ENCODE data around the gene CACNA1C.

Gene CACNA1C

DNA sequence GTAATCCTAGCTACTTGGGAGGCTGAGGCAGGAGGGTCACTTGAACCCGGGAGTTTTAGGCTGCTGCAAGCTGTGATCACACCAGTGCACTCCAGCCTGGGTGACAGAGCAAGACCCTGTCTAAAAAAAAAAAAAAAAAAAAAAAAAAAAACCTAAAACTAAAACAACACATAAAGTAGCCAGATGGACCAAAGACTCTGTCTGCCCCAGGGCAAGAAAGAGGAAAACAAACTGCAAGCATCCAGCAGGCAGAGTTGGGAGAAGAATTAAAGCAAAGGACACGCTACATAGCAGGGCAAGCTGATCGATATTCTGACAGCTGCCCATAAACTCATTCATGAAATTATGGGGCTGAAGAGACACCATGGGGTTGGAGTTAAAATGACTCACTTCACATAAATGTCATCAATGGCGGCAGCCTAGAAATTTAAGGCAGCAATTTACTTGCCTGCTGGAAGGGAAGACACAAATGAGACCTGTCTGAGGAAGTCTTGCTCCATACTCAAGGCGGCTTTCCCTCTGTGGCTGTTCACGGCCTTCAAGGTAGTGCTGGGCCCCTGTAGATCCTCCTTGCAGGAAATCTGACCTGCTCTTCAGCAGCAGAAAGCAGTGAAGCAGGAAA lies 482.9 kb downstream of the CACNA1C start:
- TF ChIP-seq, protein P1, sequence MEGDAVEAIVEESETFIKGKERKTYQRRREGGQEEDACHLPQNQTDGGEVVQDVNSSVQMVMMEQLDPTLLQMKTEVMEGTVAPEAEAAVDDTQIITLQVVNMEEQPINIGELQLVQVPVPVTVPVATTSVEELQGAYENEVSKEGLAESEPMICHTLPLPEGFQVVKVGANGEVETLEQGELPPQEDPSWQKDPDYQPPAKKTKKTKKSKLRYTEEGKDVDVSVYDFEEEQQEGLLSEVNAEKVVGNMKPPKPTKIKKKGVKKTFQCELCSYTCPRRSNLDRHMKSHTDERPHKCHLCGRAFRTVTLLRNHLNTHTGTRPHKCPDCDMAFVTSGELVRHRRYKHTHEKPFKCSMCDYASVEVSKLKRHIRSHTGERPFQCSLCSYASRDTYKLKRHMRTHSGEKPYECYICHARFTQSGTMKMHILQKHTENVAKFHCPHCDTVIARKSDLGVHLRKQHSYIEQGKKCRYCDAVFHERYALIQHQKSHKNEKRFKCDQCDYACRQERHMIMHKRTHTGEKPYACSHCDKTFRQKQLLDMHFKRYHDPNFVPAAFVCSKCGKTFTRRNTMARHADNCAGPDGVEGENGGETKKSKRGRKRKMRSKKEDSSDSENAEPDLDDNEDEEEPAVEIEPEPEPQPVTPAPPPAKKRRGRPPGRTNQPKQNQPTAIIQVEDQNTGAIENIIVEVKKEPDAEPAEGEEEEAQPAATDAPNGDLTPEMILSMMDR (conservative IDR thresholded peaks at IDR 0.05; ENCODE audit: low read depth, low read length), result no peak
- no peak overlapping the region for H3K4me3 ChIP-seq (ENCODE audit: low read depth, low read length)
- peak; percentile 3 for DNase-seq (ENCODE audit: low read depth)

DNA sequence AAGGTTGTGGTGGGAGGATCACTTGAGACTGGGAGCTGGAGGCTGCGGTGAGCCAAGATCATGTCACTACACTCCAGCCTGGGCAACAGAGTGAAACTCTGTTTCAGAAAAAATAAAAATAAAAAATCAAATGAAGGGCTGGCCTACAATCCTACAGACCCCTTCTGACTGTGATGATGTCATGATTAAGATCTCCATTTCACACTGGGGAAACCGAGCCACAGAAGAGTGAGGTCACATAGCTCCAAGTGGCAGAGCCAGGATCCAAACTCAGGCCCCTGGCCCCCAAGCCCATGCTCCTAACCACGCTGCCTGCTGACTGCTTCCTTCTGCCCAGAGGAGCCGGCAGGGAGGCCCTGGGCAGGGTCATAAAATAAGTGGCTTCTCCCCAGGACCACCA lies 483.9 kb downstream of the CACNA1C start:
- TF ChIP-seq, protein P1 (conservative IDR thresholded peaks at IDR 0.05; ENCODE audit: low read depth, low read length), result no peak
- DNase-seq (ENCODE audit: low read depth), result no peak
- H3K4me3 ChIP-seq (ENCODE audit: low read depth, low read length), result no peak overlapping the region

DNA sequence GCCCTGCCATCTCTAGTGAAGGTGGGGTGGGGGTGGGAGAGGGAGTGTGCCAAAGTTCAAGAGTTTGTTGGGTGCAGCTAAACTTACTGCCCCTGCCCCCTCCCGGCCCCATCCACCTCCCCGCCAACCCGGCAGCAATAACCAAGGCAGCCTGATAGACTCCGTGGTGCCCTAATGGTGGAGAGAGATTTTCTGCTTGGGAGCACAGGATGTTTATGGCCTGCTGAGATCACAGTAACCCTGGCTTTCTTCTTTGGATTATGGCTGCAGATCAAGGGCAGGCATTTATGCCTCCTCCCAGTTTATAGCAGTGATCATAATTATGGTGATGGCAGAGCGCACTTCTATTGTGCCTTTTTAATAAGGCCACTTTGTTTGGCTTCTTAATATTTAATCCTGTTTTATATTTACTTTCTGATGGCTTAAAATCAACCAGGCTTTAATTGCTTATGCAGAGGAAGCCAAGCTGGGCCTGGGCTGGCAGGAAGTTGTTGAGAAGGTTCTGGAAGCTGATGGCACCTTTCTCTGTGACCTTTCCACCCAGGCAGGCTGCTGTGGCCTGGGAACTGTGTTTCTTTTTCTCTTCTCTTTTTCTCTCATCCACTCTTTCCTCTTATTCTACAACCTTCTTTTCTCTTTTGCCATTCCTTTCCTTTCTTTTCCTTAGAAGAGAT lies 485.2 kb downstream of the CACNA1C start:
- DNase-seq (ENCODE audit: low read depth), result no peak
- no peak overlapping the region for H3K4me3 ChIP-seq (ENCODE audit: low read depth, low read length)
- TF ChIP-seq, protein P1 (conservative IDR thresholded peaks at IDR 0.05; ENCODE audit: low read depth, low read length), result no peak

DNA sequence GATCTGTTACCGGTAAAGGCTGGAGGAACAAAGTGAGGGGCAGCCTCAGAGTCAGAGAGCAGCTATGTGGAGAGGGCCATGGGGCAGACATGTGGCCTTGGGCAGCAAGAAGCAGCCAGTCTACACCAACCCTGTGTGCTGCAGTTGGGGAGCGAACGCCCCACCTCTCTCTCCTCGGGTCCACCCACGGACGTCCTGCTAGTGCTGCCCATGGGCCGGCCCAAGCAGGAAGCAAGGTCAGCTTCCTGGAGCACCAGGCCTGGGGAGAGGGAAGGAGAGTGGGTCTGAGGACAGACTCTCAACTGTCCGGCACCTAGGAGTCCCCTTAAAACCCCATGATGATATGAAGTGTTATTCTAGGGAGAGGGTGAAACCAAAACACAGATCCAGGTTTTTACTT lies 487.2 kb downstream of the CACNA1C start:
- TF ChIP-seq, protein P1 (conservative IDR thresholded peaks at IDR 0.05; ENCODE audit: low read depth, low read length), result no peak
- H3K4me3 ChIP-seq (ENCODE audit: low read depth, low read length), result no peak overlapping the region
- no peak for DNase-seq (ENCODE audit: low read depth)

DNA sequence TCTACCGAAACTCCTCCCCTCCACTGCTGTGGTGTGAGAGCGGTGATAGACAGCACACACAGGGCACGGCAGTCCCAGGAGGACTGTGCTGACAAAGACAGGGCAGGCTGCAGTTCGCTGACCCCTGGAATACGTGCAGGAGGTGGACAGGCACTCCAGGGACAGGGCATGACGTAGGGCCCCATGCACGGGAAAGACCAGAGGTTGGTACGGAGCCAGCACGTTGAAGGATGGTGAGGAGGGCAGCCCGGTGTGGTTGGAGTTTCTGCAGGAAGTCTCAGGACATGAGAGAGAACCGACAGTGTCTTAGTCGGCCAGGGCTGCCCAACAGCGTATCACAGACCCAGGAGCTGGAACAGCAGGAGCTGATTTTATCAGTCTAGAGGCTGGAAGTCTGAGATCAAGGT lies 487.8 kb downstream of the CACNA1C start:
- TF ChIP-seq, protein P1 (conservative IDR thresholded peaks at IDR 0.05; ENCODE audit: low read depth, low read length), result no peak
- no peak overlapping the region for H3K4me3 ChIP-seq (ENCODE audit: low read depth, low read length)
- no peak for DNase-seq (ENCODE audit: low read depth)

DNA sequence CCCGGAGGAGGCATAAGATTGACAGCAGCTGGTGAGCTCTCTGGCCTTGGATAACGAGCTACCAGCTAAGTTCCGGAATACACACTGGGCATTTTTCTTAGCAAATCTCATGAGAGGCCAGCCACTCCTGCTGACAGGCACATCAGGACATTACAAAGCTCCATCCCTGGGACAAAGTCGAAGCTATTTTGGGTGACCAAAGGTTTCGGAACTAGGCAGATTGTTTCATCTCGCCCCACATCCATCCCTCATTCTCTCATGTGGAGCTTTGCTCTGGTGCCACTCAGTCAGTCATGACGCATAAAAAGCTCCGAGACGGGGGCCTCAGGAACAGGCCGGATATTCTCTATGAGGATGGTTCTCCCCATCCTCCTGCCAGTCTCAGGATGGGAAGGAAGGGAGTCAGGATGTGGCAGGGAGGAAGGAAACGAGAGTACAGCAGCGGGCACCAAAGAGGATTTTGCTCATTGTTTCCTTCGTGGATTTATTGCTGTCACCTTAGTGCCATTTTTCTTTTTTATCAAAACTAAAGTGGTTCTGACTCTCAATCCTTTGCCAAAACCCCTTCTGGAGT lies 488.9 kb downstream of the CACNA1C start:
- DNase-seq (ENCODE audit: low read depth), result no peak
- TF ChIP-seq, protein P1 (conservative IDR thresholded peaks at IDR 0.05; ENCODE audit: low read depth, low read length), result no peak
- no peak overlapping the region for H3K4me3 ChIP-seq (ENCODE audit: low read depth, low read length)

Measured in choroid plexus epithelial cell (primary cell).